GM18517 (cell line): ENCODE results near the gene TMEM129.

Source experiments
- ATAC-seq: cut with Tn5 transposase; IDR thresholded peaks from one replicate; pipeline ENCODE4 v1.9.1; 2021; ENCODE audit warnings: mild to moderate bottlenecking, moderate library complexity; ENCODE audit not compliant: unreplicated experiment

Gene TMEM129

GRCh38 chr4:1722551-1723118, 1.5 kb upstream of the TMEM129 start:
- ATAC-seq: no peak

DNA sequence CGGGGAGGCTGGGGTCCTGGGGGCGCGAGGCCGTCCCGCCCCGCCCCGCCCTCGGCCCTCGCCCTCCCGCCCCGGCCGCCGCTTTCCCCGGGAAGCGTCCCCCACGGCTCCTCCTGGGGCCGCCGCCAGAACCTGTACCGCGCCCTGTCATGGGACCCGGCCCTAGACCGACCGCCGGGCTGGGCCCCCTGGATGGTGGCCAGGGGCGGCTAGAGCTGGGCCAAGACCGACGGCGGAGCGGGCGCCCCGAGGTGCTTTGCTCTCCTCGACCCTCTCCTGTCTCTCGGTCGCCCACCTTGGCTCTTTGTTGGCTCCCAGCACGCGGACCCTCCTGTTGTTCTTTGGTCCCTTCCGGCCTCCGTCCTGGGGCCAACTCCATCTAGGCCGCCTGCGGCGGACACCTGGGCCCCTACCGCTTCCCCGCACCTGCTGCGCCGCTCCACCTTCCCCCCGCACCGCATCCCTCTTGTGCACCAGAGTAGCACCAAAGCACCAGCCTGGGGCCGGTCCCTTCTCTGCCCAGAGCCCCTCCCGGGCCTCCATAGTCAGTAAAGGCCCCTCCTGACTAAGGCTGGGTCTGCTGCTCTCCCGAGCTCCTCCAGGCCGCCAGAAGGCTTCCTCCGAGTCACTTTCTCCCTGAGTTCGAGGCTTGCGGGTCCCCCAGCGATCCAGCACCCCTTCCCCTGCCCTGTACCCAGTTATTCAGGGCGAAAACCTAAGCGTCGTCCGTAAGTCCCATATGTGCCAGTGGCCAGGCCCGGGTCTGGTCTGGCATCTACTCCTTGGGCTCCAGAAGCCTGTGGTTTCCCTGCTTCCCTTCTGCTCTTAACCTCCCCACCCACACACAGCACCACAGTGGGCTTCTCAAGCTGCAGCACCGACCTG, 785 bp upstream of the TMEM129 start:
- ATAC-seq: no peak

DNA sequence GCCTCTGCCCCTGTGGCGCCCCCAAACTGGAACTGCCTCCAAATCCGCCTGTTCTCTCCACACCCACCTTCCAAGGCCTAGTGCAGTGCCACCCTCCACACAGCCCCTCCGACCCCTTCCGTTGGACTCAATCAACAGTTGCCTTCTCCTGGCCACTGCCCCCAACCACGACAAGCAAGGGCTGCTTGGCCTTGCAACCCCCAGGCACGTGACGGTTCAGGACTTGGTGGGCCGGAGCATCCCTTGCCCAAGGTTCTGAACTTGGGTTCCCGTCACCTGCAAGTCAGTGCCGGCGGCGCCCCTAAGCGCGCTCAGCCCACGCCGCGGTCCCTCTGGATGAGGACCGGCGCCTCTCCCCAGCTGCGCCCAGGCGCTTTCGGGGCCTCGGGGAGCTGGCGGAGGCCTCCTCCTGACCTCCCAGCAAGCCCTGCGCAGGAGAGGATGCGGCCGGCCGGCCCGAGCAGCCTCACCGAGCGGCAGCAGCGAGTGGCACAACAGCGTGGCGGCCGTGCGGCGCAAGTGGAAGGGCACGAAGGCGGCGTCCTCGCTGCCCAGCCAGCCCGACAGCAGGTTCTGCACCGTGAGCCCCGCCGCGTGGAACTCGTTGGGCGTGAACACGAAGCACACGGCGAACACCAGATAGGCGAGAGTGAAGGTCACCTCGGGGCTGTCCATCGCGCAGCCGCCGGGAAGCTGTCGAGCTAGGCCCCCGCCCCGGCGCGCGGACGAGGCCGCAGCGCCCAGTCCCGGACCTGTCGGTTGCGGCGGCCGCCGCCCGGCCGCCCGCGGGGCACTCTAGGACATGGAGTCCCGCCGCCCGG, 750 bp downstream of the TMEM129 start:
- peak; percentile 12 for ATAC-seq

DNA sequence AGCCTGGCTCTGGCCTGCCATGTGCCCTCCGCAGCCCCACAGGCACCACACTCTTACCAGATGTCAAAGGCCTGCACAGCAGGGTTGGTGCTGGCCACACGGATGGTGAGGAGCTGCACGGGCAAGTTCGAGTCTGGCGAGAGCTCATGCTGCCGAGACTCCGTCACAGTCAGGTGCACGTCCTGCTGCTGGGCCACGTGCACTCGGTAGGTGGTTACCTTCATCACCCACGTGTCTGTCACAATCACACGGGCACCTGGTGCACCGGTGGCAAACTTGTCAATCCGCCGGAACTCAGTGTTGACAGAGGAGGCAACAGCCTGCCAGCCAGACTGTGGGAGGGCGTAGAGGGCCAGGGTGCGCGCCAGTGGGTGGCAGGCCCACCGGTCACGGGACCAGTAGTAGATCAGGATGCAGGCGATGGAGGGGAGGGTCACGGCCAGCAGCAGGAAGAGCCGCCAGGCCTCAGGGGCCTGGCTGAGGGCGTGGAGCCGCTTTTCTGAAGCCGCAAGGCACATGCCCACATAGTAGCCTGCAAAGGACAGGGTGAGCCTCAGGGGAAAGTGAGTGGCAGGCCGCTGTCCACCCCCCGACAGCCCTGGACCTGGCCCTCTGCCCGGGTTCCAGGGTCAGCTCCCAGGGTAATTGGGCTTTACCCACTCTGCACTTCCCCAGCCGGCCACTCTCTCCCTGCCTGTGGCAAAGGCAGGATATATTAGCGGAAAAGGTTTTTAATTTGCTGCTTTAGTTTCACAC, 2.9 kb downstream of the TMEM129 start:
- ATAC-seq: no peak

DNA sequence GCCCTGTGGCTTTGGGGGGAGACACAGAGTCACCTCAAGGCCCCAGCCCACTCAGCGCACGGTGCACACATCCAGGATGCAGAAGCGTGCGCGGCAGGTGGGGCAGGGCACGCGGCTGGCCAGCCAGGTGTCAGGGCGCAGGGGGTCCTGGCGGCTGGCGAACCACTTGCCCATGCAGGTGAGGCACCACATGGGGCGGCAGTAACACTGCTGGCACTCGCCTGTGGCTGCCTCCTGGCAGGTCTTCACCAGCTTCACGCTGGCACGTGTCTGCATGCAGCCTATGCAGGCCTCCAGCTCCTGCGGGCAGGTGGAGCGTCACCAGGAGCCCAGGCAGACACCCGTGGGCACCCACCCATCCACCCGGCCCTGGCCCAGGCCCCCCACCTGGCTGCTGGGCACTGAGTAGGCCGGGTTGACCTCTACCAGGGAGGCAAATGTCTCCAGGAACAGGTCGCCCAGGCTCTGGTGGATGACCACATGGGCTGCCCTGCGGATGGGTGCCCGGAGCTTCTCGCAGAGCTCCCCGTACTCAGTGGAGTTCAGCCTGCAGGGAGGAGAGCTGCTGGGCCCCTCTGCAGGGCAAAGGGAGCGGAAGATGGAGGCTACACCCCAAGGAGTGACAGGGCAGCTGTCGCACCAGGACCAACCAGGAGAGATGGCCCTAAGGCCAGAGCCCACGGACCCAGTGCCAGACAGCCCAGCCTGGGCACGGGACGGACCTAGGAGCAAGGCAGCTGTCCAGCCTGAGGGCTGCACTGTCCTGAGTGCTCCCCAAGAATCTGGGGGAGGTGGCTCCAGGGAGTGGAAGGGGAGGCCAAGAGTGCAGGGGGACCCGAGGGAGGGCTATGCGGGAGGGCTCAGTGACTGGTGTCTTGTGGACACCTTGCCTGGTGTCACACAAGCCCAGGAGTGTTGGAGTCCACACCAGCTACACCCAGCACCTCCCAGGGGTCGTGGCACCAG, 3.7 kb downstream of the TMEM129 start:
- no peak for ATAC-seq

DNA sequence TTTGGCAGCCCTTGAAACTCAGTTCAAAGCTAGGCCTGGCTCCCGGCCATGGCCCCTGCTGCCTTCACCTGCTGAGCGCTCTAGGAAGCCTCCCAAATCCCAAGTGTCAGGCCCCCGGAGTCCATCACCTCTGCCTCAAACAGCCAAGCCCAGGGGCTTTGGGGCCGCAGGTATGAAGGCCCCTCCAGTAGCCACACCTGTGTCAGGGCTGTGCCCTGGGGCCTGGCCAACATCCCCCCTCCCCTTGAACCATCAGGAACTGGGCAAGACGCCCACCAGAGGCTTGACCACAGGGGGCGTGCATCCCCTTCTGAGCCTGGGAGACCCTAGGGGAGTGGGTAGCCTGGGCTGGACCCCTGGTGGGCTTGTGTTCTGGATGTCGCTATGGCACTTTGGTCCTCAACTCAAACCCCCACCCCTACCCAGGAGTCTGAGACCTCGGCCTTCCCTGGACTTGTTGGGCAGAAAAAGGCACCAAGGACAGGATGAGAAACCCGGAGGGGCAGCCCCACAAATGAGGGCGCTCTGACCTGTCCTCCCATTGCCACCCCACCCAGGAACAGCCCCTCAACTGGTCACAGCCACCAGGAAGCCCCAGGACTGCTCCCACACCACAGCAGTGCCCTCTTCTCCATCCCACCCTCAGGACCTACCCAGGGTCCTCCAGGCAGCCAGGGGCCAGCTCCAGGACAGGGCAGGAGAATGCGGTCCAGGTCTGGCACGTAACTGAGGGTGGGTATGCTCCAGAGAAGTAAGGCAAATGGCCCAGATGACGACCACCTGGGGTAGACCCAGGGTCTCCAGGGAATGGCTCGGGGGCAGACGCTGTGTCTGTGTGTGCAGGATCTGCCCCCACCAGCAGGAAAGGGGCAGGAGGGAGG, 4.8 kb downstream of the TMEM129 start:
- ATAC-seq: no peak

GRCh38 chr4:1715002-1715758, 5.9 kb downstream of the TMEM129 start:
- no peak for ATAC-seq

DNA sequence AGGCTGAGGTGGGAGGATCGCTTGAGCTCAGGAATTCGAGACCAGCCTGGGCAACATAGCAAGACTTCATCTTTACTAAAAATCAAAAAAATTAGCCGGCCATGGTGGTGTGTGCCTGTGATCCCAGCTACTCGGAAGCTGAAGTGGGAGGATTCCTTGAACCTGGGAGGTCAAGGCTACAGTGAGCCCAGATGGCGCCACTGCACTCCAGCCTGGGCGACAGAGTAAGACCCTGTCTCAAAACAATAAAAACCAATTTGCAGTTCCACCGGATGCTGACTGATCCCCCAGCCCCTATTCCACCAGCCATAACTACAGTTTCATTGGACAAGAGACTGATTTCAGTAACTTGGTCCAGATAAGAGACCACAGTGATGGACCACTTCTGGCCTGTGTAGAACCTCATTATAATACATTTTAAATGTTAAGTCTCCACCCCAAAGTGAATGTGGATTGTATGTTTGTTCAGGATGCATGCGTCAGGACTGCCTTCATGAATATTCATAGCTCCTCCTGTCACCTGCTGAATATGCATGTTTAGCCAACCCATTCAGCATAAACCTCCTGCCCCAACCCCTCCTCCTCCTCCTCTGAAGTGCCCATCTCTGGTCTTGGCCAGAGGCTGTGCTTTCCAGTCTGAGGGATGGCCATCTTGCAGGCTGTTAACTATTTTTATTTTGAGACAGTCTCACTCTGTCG, 6.7 kb downstream of the TMEM129 start:
- ATAC-seq: no peak

DNA sequence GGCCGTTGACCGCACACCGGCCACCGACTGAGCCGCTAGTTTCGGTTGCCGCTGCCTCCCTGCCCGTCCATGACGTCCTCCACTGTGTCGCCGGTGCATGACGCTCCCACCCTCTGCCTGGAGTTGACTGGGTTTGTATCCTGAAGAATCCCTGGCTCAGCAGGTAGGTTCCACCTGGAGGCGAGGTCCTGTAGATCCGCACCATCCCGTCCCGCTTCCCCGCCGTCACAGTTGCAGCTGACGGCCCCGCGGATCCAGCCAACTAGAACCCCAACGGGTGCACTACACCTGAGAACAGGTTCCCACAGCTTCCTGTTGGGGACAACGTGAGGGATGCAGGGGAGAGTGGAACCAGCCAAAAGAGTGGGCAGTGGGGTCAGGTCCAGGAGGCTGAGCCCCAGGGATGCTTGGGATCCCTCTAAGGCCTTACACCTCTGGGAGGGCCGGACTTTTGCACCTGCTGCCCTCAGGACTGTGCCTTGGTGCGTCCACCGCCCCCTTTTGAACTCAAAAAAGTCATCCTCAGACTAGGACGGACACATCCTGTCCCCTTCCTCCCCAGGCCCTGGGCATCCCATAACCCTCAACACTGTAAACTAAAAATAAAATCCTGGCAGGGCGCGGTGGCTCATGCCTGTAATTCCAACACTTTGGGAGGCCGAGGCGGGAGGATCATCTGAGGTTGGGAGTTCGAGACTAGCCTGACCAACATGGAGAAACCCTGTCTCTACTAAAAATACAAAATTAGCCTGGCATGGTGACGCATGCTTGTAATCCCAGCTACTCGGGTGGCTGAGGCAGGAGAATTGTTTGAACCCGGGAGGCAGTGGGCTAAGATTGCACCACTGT, 7.9 kb downstream of the TMEM129 start:
- ATAC-seq: no peak

GRCh38 chr4:1712216-1713002, 8.7 kb downstream of the TMEM129 start, which contains the start of gene SLBP:
TSS of gene SLBP (minus strand) at chr4:1712319. CDS start at chr4:1712188, 131 bp downstream.
- peak; percentile 68 for ATAC-seq

DNA sequence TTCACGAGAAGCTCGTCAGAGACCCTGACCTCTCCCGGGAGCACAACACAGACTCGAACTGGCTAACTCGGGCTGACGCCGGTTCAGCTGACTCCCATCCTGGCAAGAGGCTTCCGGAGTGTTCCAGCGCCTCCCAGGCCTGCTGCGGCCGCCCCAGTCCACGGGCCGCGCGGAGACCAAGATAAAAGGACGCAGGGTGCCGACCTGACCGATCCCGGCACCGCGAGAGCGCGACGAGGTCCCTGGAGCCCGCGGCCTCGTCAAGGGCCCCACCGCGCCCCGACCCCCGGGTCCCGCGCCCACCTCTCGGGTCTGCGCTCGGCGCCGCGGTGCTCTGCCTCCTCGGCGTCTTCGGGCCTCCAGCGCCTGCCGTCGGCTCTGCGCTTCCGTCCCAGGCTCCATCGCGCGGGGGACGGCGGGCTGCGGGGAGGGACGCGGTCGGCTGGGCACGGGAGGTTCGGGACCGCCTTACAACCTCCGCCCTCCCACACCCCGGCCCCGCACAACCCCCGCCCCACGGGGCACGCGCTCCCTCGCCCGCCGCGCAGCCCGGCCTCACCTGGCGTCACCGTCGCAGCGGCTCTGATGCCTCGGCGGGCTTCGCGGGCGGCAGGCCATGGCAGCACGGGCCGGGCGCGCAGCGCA, 9.4 kb downstream of the TMEM129 start:
- ATAC-seq: peak; percentile 12

- no peak for ATAC-seq
Measured at GRCh38 chr4:1711055-1711570, 10.0 kb downstream of the TMEM129 start.

DNA sequence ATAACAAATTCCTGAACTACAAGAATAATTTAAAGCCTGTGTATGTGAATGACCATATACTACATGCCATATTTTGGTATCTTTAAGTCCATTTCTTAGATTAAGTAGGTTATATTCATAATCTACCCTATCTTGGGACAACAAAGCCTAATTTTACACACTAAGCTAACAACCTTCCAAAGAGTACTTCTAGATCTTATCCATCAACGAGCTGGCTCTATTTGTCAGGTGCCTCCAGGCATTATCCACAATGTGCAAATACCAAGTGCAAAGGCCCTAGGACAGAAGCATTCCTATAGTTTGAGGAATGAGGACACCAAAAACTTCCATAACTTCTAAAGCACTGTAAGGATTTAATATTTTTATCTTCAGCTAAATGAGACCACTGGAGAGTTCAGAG, 12.5 kb downstream of the TMEM129 start:
- no peak for ATAC-seq

DNA sequence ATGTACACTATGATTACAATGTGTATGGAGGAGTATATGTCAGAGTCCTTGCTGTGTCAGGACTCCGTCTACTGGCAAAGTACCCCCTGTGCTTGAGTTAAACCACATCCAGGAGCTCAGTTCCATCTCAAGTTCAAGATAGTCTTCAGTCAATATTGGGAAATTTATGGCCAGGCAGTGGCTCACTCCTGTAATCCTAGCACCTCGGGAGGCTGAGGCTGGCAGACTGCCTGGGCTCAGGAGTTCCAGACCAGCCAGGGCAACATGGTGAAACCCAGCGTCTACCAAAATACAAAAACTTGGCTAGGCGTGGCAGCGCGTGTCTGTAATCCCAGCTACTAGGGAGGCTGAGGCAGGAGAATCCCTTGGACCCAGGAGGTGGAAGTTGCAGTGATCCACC, 14.8 kb downstream of the TMEM129 start:
- ATAC-seq: no peak

GRCh38 chr4:1705732-1706131, 15.4 kb downstream of the TMEM129 start:
- ATAC-seq: no peak
